Esophagus squamous epithelium (tissue), 4 donors: Measurements from ENCODE around the gene PCSK5.

ENCODE experiments used
- CTCF ChIP-seq, 6 experiments: fragments of 450-650 bp in 4 of 6; fragments of 200-600 bp in 2 of 6; sonication (generic) in 2 of 6; IDR thresholded peaks; one replicate each; pipeline ENCODE4 v1.5.1; 2016 to 2019; ENCODE audit warnings: antibody characterized with exemption in 6 of 6, mild to moderate bottlenecking in 4 of 6, moderate library complexity in 4 of 6
- POLR2A ChIP-seq, 4 donors: fragments of 450-650 bp; IDR thresholded peaks; one replicate each; pipeline ENCODE4 v1.6.1; 2017; ENCODE audit warnings: antibody characterized with exemption in 4 of 4, mild to moderate bottlenecking in 4 of 4, moderate library complexity in 3 of 4

GRCh38 chr9:76101491-76101890, 211.0 kb downstream of the PCSK5 start:
- TF ChIP-seq CTCF (IDR thresholded peaks at IDR 0.05) (no peak), POLR2A (IDR thresholded peaks at IDR 0.05) (no peak)
